ENCODE data around the gene SGK1.

DNA sequence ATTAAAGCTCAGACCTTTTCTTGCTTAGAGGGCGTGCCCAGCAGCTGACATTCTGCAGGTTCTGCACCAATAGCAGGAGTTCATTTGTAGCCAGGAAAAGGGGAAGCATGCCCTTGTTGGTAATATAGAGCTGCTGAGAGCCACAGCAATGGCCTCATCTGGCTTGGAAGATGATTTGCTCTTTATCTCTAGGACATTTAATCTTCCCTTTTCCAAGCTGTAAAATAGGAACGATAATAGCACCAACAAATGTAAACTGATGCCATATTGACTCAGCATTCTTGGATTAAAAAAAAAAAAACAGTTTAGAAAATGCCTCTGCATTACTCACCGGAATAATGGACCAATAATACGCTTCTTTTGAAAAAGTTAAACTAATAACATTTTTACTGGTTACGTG, 172.1 kb downstream of the SGK1 start:
- TF ChIP-seq, protein P1, sequence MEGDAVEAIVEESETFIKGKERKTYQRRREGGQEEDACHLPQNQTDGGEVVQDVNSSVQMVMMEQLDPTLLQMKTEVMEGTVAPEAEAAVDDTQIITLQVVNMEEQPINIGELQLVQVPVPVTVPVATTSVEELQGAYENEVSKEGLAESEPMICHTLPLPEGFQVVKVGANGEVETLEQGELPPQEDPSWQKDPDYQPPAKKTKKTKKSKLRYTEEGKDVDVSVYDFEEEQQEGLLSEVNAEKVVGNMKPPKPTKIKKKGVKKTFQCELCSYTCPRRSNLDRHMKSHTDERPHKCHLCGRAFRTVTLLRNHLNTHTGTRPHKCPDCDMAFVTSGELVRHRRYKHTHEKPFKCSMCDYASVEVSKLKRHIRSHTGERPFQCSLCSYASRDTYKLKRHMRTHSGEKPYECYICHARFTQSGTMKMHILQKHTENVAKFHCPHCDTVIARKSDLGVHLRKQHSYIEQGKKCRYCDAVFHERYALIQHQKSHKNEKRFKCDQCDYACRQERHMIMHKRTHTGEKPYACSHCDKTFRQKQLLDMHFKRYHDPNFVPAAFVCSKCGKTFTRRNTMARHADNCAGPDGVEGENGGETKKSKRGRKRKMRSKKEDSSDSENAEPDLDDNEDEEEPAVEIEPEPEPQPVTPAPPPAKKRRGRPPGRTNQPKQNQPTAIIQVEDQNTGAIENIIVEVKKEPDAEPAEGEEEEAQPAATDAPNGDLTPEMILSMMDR (IDR thresholded peaks at IDR 0.05) = no peak
- no peak for TF ChIP-seq POLR2AphosphoS5 (IDR thresholded peaks at IDR 0.05)

All from breast epithelium (tissue), 3 donors.